HG03066 (cell line): ENCODE measurements around the gene MAGEB16.

ENCODE experiments used
- ATAC-seq: cut with Tn5 transposase; IDR thresholded peaks from one replicate; pipeline ENCODE4 v1.9.1; 2021; ENCODE audit warnings: low read depth; ENCODE audit not compliant: unreplicated experiment

MAGEB16 gene

DNA sequence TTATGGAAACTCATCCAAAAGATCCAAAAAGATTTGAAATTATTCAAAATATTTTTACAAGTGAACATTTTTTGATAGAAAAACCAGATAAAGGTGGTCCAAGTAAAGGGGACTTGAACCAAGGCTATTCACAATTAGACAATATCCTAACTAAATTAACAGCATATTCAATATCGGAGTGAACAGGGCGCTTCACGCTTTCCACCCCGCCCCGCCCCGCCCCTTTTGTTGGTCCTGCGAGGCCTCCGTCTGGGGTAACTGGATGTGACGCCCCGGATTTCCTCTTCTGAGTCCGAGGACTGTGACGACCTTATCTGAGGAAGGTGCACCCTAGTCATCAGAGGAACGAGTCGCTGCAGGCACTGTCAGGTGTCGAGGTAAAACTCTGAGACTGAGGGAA is at the start of gene MAGEB16:
TSS of gene MAGEB16 (plus strand) at position 301 of the 400 bp plus-strand sequence. CDS start 3,855 bp downstream, outside the sequence.
- ATAC-seq = no peak

DNA sequence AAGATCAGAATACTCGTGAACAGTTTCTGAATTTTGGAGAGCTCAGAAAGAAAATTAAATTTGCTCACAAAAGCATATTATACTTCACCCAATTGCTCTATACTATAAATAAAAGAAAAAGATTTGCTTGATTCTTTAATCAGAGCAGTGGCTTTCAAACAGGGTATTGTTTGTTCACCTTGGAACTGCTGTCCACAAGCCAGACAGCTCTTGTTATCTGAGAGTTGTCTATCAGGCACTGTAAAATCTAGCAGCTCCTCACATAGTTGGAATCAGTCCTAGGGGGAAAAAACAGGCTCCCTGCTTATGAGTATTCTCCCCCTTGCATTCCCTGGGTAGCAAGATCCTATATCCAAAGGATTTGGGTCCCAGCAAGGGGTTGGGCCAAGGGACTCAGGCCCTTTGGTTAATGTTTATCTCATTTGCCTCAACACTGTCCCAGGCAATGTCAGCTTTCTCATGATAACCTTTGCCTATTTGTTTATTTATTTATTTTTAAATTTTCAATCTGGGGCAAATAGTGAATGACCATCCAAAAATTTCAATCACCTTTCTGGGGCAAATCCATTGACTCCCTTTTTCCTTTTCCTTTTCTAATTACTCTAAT is 24.1 kb upstream of the MAGEB16 start:
- no peak for ATAC-seq

- no peak for ATAC-seq
Measured at GRCh38 chrX:35785075-35785474, 13.1 kb upstream of the MAGEB16 start.

DNA sequence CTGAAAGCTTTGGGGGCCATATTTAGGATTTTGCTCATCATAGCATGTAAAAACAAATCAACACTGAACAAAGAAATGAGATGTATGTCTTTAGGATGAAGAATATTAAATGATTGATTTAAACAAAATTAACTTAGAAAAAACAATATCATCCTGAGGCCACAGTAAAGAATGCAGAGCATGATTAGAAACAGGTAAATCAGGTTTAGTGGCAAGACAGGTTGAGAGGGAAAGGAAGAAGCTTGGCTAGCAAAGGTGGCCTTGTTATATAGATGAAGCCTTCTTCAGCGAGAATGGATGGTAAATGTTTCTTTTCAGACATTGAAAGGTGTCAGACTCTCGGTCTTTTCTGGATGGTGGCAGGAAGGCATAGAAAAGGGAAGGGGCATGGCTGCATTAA is 11.9 kb upstream of the MAGEB16 start:
- no peak for ATAC-seq

DNA sequence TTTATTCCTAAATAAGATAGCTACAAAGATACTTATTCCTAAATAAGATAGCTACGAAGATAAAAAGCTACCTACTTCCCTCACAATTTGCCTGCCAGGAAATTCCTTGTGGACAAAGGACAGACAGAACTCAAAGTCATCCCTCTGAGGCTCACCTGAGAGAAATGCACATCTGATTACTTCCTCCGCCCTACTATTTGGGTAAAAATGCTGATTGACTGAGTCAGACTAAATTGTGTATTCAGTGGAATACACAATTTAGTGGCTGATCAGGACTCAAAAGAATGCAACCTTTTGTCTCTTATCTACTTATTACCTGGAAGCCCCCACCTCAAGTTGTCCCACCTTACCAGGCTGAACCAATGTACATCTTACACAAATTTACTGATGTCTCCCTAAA is 10.3 kb upstream of the MAGEB16 start:
- ATAC-seq = no peak

- no peak for ATAC-seq
Measured at GRCh38 chrX:35800474-35800873, 2.3 kb downstream of the MAGEB16 start.

DNA sequence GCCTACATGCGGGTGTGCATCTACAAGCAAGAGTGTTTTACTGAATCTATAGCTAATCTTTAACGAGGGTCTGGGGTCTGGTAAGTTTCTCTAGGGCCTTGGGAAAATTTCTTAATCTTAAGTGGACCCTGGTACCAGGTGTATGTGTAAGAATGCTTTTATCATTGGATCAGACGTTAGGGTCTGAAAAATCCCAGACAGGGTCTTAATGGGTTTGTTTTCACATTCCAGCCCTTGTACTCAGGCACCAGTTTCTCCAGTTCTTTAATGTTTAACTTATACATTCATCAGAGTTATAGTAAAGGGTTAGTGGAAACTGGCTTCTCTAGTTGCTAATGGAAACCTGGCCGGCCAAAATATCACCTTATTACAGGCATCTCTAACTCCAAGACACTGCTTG is 11.6 kb downstream of the MAGEB16 start:
- no peak for ATAC-seq

- no peak for ATAC-seq
Measured at GRCh38 chrX:35819241-35819640, 21.1 kb downstream of the MAGEB16 start.

DNA sequence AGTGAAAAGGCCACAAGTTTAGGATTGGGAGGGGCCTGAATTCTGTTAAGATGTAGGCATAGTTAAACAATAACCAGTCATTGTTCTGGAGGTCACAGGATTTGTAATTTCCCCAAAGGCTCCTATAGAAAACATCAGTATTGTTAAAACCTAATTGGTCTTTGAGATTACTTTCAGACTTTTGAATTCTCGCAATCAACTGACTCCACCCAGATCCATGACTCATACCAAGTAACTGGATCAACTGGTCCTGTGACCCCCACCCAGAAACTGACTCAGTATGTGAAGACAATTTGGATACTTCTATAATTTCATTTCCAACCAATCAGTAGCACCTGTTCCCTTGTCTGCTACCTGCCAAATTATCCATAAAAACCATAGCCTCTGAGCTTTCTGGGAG is 28.4 kb downstream of the MAGEB16 start:
- ATAC-seq = no peak

- no peak for ATAC-seq
Measured at GRCh38 chrX:35829501-35829900, 31.4 kb downstream of the MAGEB16 start.

DNA sequence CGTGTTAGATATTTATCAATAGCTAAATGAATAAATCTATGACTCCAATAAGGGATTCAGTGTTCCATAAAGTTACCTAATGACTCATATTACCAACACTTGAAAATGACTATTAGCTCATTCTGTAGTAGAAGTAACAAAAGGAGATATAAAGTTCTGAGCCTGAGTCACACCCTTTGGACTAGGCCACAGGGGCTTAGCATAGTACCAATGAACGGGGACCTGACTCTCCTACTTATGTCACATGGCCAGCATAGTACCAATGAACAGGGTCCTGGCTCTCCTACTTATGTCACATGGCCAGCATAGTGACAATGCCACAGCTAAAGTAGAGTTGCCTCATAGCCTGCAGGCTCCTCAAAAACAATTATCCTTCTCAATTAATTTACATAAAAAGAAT is 43.7 kb downstream of the MAGEB16 start:
- ATAC-seq = no peak

DNA sequence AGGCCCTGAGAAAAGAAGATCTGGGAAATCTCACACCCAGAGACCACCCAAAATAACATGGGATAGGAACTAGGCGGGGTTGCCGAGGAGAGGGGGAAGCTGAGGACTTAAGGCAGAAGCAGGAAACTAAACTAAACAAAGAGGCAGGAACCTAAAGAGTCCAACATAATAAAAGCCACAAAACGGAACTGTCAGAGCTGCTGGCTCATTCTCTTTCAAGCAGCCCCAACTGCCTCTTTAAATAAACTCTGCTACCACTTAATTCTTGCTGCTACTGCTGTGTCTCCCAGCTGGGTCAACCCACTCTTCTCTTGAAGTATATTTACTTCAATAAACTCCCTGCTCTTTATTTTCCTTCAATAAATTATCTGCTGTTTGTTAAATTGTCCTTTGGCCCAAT is 44.5 kb downstream of the MAGEB16 start:
- ATAC-seq = no peak

DNA sequence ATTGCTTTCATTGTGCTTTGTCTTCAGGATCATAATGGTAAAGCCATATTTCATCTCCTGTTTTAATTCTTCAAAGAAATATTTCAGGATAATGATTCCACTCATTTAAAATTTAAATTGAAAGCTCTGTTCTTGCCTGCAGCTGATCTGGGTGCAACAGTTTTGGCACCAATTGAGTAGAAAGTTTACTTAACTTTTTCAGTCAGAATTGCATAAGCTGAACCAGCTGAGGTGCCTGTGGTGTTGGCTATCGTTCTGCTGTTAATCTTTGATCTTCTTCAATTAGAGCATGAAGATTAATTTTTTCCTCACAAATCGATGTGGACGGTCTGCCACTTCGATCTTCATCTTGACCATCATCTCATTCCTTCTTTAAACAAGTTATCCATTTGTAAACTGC is 49.6 kb downstream of the MAGEB16 start:
- no peak for ATAC-seq
